Measurements from ENCODE around the gene PRH2.

Gene PRH2

DNA sequence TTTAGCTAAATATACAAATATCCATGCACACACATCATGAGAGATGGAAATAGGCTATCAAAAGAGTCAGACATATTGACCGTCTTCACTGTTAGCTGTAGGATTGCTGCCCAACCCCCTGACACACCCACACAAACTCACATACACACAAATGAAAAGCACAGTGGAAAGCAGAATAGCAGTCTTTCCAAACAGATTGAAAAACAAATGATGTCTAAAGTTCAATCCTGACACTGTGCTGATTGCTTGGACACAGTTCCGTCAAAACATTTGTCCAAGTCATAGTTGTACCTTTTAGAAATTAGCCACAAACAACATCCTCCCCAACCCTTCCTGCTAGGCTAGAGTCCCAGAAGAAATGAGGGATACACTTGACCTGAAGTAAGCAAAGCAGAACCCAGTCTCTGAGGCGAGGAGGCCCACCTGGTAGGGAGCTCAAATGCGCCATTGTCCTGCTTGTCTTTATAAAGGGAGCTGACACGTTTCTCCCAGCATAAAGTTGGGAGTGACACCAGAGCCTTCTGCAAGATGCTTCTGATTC is at the start of gene PRH2:
Gene PRH2, plus strand, starts transcription at position 491 of the 541 bp plus-strand sequence. Its CDS starts 38 bp downstream, at position 529.
- TF ChIP-seq CREB1 (IDR thresholded peaks at IDR 0.05; ENCODE audit: low read depth) = no peak
- no peak for TF ChIP-seq TCF12 (IDR thresholded peaks at IDR 0.05; ENCODE audit: low read depth)
- TF ChIP-seq NFIC (IDR thresholded peaks at IDR 0.05) = no peak
- TF ChIP-seq CEBPB (IDR thresholded peaks at IDR 0.05) = no peak
- TF ChIP-seq FOXM1 (IDR thresholded peaks at IDR 0.05; ENCODE audit: borderline replicate concordance, low read depth) = no peak
- TF ChIP-seq, protein P1, sequence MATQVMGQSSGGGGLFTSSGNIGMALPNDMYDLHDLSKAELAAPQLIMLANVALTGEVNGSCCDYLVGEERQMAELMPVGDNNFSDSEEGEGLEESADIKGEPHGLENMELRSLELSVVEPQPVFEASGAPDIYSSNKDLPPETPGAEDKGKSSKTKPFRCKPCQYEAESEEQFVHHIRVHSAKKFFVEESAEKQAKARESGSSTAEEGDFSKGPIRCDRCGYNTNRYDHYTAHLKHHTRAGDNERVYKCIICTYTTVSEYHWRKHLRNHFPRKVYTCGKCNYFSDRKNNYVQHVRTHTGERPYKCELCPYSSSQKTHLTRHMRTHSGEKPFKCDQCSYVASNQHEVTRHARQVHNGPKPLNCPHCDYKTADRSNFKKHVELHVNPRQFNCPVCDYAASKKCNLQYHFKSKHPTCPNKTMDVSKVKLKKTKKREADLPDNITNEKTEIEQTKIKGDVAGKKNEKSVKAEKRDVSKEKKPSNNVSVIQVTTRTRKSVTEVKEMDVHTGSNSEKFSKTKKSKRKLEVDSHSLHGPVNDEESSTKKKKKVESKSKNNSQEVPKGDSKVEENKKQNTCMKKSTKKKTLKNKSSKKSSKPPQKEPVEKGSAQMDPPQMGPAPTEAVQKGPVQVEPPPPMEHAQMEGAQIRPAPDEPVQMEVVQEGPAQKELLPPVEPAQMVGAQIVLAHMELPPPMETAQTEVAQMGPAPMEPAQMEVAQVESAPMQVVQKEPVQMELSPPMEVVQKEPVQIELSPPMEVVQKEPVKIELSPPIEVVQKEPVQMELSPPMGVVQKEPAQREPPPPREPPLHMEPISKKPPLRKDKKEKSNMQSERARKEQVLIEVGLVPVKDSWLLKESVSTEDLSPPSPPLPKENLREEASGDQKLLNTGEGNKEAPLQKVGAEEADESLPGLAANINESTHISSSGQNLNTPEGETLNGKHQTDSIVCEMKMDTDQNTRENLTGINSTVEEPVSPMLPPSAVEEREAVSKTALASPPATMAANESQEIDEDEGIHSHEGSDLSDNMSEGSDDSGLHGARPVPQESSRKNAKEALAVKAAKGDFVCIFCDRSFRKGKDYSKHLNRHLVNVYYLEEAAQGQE (IDR thresholded peaks at IDR 0.05; ENCODE audit: low read depth) = no peak
- TF ChIP-seq EGR1 (IDR thresholded peaks at IDR 0.05) = no peak
- TF ChIP-seq, protein P2, sequence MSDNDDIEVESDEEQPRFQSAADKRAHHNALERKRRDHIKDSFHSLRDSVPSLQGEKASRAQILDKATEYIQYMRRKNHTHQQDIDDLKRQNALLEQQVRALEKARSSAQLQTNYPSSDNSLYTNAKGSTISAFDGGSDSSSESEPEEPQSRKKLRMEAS (IDR thresholded peaks at IDR 0.05) = no peak
- TF ChIP-seq YY1 (IDR thresholded peaks at IDR 0.05; ENCODE audit: low read depth) = no peak

DNA sequence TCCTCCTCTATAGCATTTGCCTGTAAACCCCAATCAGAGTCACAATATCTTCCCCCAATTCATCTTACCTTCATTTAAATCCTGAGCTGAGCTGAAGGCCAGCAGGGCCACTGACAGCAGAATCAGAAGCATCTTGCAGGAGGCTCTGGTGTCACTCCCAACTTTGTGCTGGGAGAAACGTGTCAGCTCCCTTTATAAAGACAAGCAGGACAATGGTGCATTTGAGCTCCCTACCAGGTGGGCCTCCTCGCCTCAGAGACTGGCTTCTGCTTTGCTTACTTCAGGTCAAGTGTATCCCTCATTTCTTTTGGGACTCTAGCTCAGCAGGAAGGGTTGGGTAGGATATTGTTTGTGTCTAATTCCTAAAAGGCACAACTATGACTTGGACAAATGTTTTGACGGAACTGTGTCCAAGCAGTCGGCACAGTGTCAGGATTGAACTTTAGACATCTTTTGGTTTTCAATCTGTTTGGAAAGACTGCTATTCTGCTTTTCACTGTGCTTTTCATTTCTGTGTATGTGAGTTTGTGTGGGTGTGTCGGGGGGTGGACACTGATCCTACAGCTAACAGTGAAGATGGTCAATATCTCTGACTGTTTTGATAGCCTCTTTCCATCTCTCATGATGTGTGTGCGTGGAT is 44.8 kb upstream of the PRH2 start, which contains the start of gene PRH1:
Gene PRH1, minus strand, starts transcription at position 170 of the 640 bp plus-strand sequence. Its CDS starts 38 bp downstream, at position 132.
- TF ChIP-seq ZBTB7A (IDR thresholded peaks at IDR 0.05; ENCODE audit: low read depth) (no peak), NFIC (IDR thresholded peaks at IDR 0.05) (no peak), RAD21 (IDR thresholded peaks at IDR 0.05; ENCODE audit: low read depth) (no peak), FOXM1 (IDR thresholded peaks at IDR 0.05; ENCODE audit: borderline replicate concordance, low read depth) (no peak), TEAD4 (IDR thresholded peaks at IDR 0.05) (no peak), TCF12 (IDR thresholded peaks at IDR 0.05; ENCODE audit: low read depth) (no peak), EP300 (IDR thresholded peaks at IDR 0.05; ENCODE audit: borderline replicate concordance) (no peak), CEBPB (IDR thresholded peaks at IDR 0.05) (no peak), EGR1 (IDR thresholded peaks at IDR 0.05) (no peak), CREB1 (IDR thresholded peaks at IDR 0.05; ENCODE audit: low read depth) (no peak), YY1 (IDR thresholded peaks at IDR 0.05; ENCODE audit: low read depth) (no peak), TAF1 (IDR thresholded peaks at IDR 0.05; ENCODE audit: low read depth) (no peak)
- TF ChIP-seq, protein P1 (IDR thresholded peaks at IDR 0.05; ENCODE audit: low read depth) = no peak
- TF ChIP-seq, protein P3, sequence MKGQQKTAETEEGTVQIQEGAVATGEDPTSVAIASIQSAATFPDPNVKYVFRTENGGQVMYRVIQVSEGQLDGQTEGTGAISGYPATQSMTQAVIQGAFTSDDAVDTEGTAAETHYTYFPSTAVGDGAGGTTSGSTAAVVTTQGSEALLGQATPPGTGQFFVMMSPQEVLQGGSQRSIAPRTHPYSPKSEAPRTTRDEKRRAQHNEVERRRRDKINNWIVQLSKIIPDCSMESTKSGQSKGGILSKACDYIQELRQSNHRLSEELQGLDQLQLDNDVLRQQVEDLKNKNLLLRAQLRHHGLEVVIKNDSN (IDR thresholded peaks at IDR 0.05) = no peak
- TF ChIP-seq, protein P2 (IDR thresholded peaks at IDR 0.05) = no peak

DNA sequence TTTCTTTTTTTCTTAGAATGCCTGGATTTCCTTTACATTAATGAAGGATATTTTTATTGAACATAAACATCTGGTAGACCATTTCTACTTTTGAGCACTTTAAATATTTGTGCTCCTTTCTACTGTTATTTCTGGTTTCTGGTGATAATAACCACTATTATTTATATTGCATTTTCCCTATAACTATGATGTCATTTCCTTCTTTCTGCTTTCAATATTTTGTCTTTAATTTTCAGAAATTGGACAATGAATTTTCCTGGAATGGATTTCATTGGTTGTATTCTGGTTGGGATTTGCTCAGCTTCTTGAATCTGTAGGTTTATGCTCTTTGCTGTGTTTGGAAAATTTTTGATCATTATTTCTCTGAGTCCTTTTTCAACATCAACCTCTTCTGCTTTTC is 39.8 kb upstream of the PRH2 start:
- no peak for TF ChIP-seq CEBPB (IDR thresholded peaks at IDR 0.05)
- no peak for TF ChIP-seq FOXM1 (IDR thresholded peaks at IDR 0.05; ENCODE audit: borderline replicate concordance, low read depth)
- TF ChIP-seq EP300 (IDR thresholded peaks at IDR 0.05; ENCODE audit: borderline replicate concordance) = no peak
- no peak for TF ChIP-seq TCF12 (IDR thresholded peaks at IDR 0.05; ENCODE audit: low read depth)
- TF ChIP-seq YY1 (IDR thresholded peaks at IDR 0.05; ENCODE audit: low read depth) = no peak
- TF ChIP-seq, protein P2 (IDR thresholded peaks at IDR 0.05) = no peak
- no peak for TF ChIP-seq CREB1 (IDR thresholded peaks at IDR 0.05; ENCODE audit: low read depth)

DNA sequence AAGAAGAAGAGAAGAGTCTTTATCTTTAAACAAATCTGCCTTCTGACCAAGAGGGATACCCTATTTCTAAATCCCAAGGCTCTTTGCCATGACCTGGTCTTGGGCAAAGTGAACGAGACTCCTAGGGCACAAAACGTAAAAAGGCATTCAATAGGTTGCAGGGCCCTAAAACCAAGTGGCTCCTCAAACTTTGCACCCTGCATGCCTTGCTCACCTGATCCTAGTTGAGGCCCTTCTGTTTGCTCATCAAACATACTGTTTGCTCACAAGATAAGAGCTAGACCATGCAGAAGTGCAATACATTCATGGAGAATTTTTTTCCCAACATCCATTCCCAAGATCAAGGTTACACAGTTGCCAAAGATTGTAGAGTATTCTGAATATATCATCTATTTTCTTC is 37.1 kb upstream of the PRH2 start:
- TF ChIP-seq CREB1 (IDR thresholded peaks at IDR 0.05; ENCODE audit: low read depth) (no peak), ZBTB7A (IDR thresholded peaks at IDR 0.05; ENCODE audit: low read depth) (no peak), TCF12 (IDR thresholded peaks at IDR 0.05; ENCODE audit: low read depth) (no peak), EGR1 (IDR thresholded peaks at IDR 0.05) (no peak), TEAD4 (IDR thresholded peaks at IDR 0.05) (no peak), CEBPB (IDR thresholded peaks at IDR 0.05) (no peak), TAF1 (IDR thresholded peaks at IDR 0.05; ENCODE audit: low read depth) (no peak), FOXM1 (IDR thresholded peaks at IDR 0.05; ENCODE audit: borderline replicate concordance, low read depth) (no peak), YY1 (IDR thresholded peaks at IDR 0.05; ENCODE audit: low read depth) (no peak), EP300 (IDR thresholded peaks at IDR 0.05; ENCODE audit: borderline replicate concordance) (no peak), NFIC (IDR thresholded peaks at IDR 0.05) (no peak), RAD21 (IDR thresholded peaks at IDR 0.05; ENCODE audit: low read depth) (no peak)
- TF ChIP-seq, protein P3 (IDR thresholded peaks at IDR 0.05) = no peak
- TF ChIP-seq, protein P1 (IDR thresholded peaks at IDR 0.05; ENCODE audit: low read depth) = no peak
- TF ChIP-seq, protein P2 (IDR thresholded peaks at IDR 0.05) = no peak

All from Ishikawa (cell line).